PC-3 (cell line): ENCODE results near the gene ITSN1. TPM values are rescaled to one million over a fixed set of nuclear protein-coding genes. Genes with fewer than 3 reads are reported as not detected.

ENCODE experiments used
- ATAC-seq: fragments of 200-7000 bp; cut with Tn5 transposase; 2 replicates; pipeline ENCODE4 v1.9.1; 2020; ENCODE audit warnings: mild to moderate bottlenecking, moderate library complexity
- BruUV-seq: library from RNA; stranded (reverse); fragments of 400-500 nt; replicated peaks from 2 replicates; lab custom pipeline; 2021; lab: Mats Ljungman, UMichigan
- CTCF ChIA-PET: fragments of 300-600 bp; sonication (Branson Sonifier 250); formaldehyde crosslinking; loops from one replicate; lab custom pipeline; 2022; ENCODE audit warnings: antibody characterized with exemption; lab: Charles Lee
- POLR2A ChIA-PET: fragments of 300-600 bp; sonication (Branson Sonifier 250); formaldehyde crosslinking; loops from one replicate; lab custom pipeline; 2022; ENCODE audit warnings: antibody characterized with exemption; ENCODE audit not compliant: unreplicated experiment; lab: Charles Lee
- DNase-seq: peaks from one replicate; pipeline ENCODE4 v3.0.0-alpha.2; 2015
- H2AFZ ChIP-seq: fragments of 300-600 bp; sonication (generic); 2 replicates; pipeline ENCODE4 v1.6.0; 2016; ENCODE audit warnings: antibody characterized with exemption, low read length
- H3F3A ChIP-seq: fragments of 300-600 bp; sonication (generic); one replicate; pipeline ENCODE4 v1.6.0; 2017; ENCODE audit warnings: antibody characterized with exemption, low read length, control low read depth, mild to moderate bottlenecking; ENCODE audit not compliant: unreplicated experiment
- H3K27ac ChIP-seq: fragments of 300-600 bp; sonication (generic); 2 replicates; pipeline ENCODE4 v1.5.1; 2016; ENCODE audit warnings: mild to moderate bottlenecking, low read length
- H3K27me3 ChIP-seq: fragments of 300-600 bp; sonication (generic); 2 replicates; pipeline ENCODE4 v1.6.1; 2016; ENCODE audit warnings: low read length, mixed read lengths
- H3K36me3 ChIP-seq: fragments of 300-600 bp; sonication (generic); 2 replicates; pipeline ENCODE4 v1.6.1; 2016; ENCODE audit warnings: low read depth, mixed run types, low read length, mixed read lengths
- H3K4me1 ChIP-seq: fragments of 300-600 bp; sonication (generic); 2 replicates; pipeline ENCODE4 v1.5.1; 2016; ENCODE audit warnings: low read length; ENCODE audit not compliant: insufficient read depth
- H3K4me2 ChIP-seq: fragments of 300-600 bp; sonication (generic); 2 replicates; pipeline ENCODE4 v1.6.0; 2016; ENCODE audit warnings: low read length
- H3K4me3 ChIP-seq: fragments of 300-600 bp; sonication (generic); 2 replicates; pipeline ENCODE4 v1.5.1; 2016; ENCODE audit warnings: mild to moderate bottlenecking, low read length, mixed read lengths
- H3K79me2 ChIP-seq: fragments of 300-600 bp; sonication (generic); 2 replicates; pipeline ENCODE4 v1.6.1; 2017; ENCODE audit warnings: low read length, mixed read lengths
- H3K9ac ChIP-seq: fragments of 300-600 bp; sonication (generic); 2 replicates; pipeline ENCODE4 v1.6.0; 2016; ENCODE audit warnings: mild to moderate bottlenecking, low read length
- H3K9me2 ChIP-seq: fragments of 300-600 bp; sonication (generic); replicated peaks from 2 replicates; pipeline ENCODE4 v1.6.1; 2016; ENCODE audit warnings: mixed run types, low read length, mixed read lengths
- H3K9me3 ChIP-seq: fragments of 300-600 bp; sonication (generic); 2 replicates; pipeline ENCODE4 v1.6.1; 2016; ENCODE audit warnings: low read length, mixed read lengths
- H4K20me1 ChIP-seq: fragments of 300-600 bp; sonication (generic); 2 replicates; pipeline ENCODE4 v1.6.1; 2016; ENCODE audit warnings: low read length, mixed read lengths
- CTCF ChIP-seq: fragments of 300-600 bp; sonication (generic); conservative IDR thresholded peaks from 2 replicates; pipeline ENCODE4 v1.5.1; 2017; ENCODE audit warnings: antibody characterized with exemption, low read depth, mild to moderate bottlenecking, low read length
- EZH2 ChIP-seq: fragments of 300-600 bp; sonication (generic); IDR thresholded peaks from one replicate; pipeline ENCODE4 v1.6.1; 2017; ENCODE audit warnings: antibody characterized with exemption, mild to moderate bottlenecking, low read length; ENCODE audit not compliant: unreplicated experiment
- EZH2phosphoT487 ChIP-seq: fragments of 300-600 bp; sonication (generic); IDR thresholded peaks from 2 replicates; pipeline ENCODE4 v1.6.1; 2018; ENCODE audit warnings: mild to moderate bottlenecking, antibody characterized with exemption, low read length, borderline replicate concordance
- intact Hi-C: fragments of 100-400 bp; cut with micrococcal nuclease; formaldehyde crosslinking; loops from 2 replicates; pipeline ENCODE4 v1.9.0; 2023
- total RNA-seq: library from RNA; depleted of rRNA; stranded (reverse); fragments of >200 nt; gene quantifications from 2 replicates; pipeline ENCODE4 v1.2.3, GENCODE V29; 2014

The ITSN1 gene
- total RNA-seq, 1 experiment from 2014 or later = 45.6 TPM

GRCh38 chr21:33945652-33946270 is 303.5 kb downstream of the ITSN1 start:
- H3K27me3 ChIP-seq = no peaks in the 10 kb centered on the region
- POLR2A ChIA-PET = interaction anchor here (0.7 kb wide), 1 partner anchor 22 kb away, joined by 19 read pairs; no protein-coding TSS in a partner anchor
- H4K20me1 ChIP-seq = no peaks in the 10 kb centered on the region
- DNase-seq = no peak
- peaks cover 7% of the 10 kb centered on the region for H3F3A ChIP-seq
- H3K4me2 ChIP-seq = no peak overlapping the region
- no peak overlapping the region for H3K27ac ChIP-seq
- H2AFZ ChIP-seq = no peak overlapping the region
- no TSS peak for BruUV-seq
- H3K36me3 ChIP-seq = no peaks in the 10 kb centered on the region
- CTCF ChIA-PET = no interaction called here
- H3K9me3 ChIP-seq = no peaks in the 10 kb centered on the region
- H3K4me1 ChIP-seq = peaks cover 21% of the 10 kb centered on the region
- no peak overlapping the region for H3K9ac ChIP-seq
- no peak for TF ChIP-seq EZH2
- TF ChIP-seq CTCF = no peak
- no peak for TF ChIP-seq EZH2phosphoT487
- H3K9me2 ChIP-seq = no peaks in the 10 kb centered on the region
- H3K4me3 ChIP-seq = no peak overlapping the region
- no peaks in the 10 kb centered on the region for H3K79me2 ChIP-seq
- intact Hi-C loops = loop anchor here (2.0 to 5.0 kb wide), 2 partner anchors 13 to 127 kb away; partner anchors contain the start of genes MRPS6 and SLC5A3
- no peak for ATAC-seq

GRCh38 chr21:33947451-33948095 is 305.3 kb downstream of the ITSN1 start:
- Histone ChIP-seq H3K27me3 (no peaks in the 10 kb centered on the region), H3K79me2 (no peaks in the 10 kb centered on the region), H3K9ac (peak overlapping the region; percentile 60), H3K36me3 (no peaks in the 10 kb centered on the region), H3K4me2 (peak overlapping the region; percentile 84), H2AFZ (peak overlapping the region; percentile 66), H3K4me3 (peak overlapping the region; percentile 61), H3F3A (peaks cover 7% of the 10 kb centered on the region), H3K9me2 (no peaks in the 10 kb centered on the region), H3K4me1 (peaks cover 21% of the 10 kb centered on the region), H3K27ac (peak overlapping the region; percentile 90), H4K20me1 (no peaks in the 10 kb centered on the region), H3K9me3 (no peaks in the 10 kb centered on the region)
- CTCF ChIA-PET = interaction anchor here (0.6 to 1.2 kb wide), 10 partner anchors 9 to 548 kb away, joined by 3 to 6 read pairs (median 4); no protein-coding TSS in a partner anchor
- ATAC-seq (peak; percentile 94), DNase-seq (peak; percentile 99)
- no peak for TF ChIP-seq EZH2
- no peak for TF ChIP-seq CTCF
- TF ChIP-seq EZH2phosphoT487 = peak; percentile 92
- intact Hi-C loops = loop anchor here (1.0 to 5.0 kb wide), 4 partner anchors 15 to 125 kb away; partner anchors contain the start of genes MRPS6 and SLC5A3
- TSS peak; percentile 57 for BruUV-seq
- POLR2A ChIA-PET = interaction anchor here (0.5 to 1.0 kb wide), 11 partner anchors 9 to 154 kb away, joined by 3 to 16 read pairs (median 5); partner anchors contain the start of genes MRPS6 and SLC5A3
